NCI-H2107 treated with DMSO at 0.1 percent for 48 hours (cell line): Measurements from ENCODE around the gene AKIP1.
A peak's percentile ranks its signal among the peaks of the same experiment; 100 is the strongest.

ENCODE experiments used
- DNase-seq: peaks from one replicate; lab custom pipeline; 2025; ENCODE audit not compliant: unreplicated experiment; lab: John Stamatoyannopoulos, UW

The AKIP1 gene

DNA sequence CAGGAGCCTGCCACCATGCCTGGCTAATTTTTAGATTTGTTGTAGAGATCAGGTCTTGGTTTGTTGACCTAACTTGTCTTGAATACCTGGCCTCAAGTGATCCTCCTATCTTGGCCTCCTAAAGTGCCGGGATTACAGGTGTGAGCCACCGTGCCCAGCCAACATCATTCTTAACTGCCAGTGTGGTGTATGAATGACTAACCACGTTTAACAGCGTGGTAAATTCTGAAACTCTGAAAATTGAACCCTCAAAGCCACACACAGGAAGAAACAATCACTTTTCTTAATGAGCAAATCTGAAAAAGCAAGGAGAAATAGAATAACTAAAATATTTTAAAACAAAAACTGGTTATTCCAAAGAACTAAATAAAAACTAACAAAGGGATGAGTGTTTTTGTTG is 45.9 kb downstream of the AKIP1 start:
- no peak for DNase-seq

DNA sequence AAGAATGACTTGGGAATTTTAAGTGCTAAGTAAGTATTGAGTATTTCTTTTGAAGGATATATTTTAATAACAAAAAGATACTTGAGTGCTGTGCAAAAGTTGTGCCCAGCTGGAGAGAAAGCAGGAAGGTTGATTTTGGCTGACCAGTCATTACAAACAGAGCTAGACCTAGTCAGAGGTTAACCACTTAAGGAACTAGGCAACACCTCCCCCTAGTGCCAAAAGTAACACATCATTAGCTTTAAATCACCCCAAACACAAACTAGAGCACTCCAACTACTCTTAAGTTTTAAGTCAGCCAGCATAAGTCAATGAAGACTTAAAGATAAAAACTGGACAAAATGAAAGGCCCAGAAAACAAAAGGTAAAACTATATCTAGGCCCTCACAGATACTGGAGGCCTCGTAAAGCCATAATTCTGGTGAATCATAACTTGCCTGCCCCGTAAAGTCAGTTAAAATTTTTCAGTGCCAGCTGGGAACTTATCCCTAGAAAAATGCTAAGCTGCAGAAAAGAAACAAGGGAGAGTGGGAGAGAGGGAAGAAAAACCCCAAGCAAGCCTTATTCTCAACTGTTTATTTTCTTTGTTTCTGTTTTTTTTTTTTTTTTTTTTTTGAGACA is 48.7 kb downstream of the AKIP1 start:
- peak; percentile 28 for DNase-seq

DNA sequence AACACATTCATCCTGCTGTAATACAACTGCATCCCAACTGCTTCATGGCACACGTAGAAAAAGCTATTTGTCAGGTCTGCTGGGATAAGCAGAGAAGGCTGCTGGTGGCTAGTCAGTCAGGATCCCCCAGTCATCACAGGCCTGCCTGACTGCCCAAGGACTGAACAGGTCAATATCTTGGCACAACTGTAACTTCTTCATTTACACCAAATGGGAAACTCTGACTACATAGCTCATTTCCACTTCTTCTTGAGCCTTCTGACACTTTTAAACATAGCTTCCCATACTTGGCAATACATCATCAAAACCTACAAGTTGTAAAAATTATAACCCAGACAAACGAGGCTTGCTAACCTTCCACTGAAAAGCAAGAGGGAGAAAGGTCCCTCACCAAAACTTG is 50.4 kb downstream of the AKIP1 start:
- no peak for DNase-seq

DNA sequence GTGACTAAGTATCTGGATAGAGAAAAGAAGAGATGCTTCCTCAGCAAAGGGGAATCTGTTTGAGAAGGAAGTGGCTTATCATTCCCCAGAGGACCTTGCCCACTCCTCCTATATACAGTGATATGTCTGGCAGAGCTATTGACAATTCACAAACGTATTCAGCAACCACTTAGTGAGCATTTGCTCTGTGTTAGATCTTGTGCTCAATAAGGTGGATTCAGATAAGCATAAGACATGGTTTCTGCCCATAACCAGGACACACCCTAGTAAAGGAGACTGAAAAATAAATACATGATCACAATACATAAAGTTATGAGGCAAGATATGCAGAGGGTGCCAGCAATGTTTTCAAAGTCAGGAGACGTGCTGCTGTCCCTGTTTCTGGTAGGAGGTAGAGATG is 51.9 kb downstream of the AKIP1 start:
- DNase-seq = no peak

DNA sequence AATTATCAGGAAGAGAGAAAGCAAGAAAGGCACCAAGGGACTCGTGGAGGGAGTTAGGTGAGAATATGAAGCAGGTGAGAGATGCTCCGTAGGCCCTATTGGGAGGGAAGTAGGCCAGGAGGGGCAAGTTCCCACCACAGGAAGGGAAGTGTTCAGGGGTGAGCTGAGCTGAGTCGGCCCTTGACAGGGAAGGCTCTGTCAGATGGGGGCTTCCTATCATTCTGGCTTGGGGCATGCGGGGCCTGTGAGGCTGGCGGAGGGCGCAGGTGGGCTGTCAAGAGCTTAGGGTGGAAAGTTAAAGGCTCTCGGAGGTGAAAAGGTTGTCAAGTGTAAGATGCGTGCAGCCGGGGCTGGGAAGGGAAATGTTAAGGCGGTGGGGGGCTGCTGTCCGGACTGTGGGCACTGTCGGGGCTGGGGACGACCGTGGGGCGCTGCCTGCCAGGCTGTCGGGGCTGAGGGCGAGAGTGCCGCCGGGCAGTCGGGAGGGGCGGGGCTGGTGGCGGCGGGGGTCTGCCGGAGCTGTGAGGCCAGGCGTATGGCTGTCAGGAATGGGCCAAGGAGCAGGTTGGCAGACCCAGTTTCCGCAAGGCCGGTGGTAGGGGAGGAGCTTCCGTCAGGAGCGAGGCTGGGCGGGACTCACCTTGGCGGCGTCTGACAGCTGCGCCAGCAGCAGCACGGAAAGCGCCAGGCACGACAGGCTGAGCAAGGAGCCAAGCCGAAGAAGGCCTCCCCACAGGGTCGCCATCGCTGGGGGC is 52.8 kb downstream of the AKIP1 start:
- DNase-seq = peak; percentile 63

DNA sequence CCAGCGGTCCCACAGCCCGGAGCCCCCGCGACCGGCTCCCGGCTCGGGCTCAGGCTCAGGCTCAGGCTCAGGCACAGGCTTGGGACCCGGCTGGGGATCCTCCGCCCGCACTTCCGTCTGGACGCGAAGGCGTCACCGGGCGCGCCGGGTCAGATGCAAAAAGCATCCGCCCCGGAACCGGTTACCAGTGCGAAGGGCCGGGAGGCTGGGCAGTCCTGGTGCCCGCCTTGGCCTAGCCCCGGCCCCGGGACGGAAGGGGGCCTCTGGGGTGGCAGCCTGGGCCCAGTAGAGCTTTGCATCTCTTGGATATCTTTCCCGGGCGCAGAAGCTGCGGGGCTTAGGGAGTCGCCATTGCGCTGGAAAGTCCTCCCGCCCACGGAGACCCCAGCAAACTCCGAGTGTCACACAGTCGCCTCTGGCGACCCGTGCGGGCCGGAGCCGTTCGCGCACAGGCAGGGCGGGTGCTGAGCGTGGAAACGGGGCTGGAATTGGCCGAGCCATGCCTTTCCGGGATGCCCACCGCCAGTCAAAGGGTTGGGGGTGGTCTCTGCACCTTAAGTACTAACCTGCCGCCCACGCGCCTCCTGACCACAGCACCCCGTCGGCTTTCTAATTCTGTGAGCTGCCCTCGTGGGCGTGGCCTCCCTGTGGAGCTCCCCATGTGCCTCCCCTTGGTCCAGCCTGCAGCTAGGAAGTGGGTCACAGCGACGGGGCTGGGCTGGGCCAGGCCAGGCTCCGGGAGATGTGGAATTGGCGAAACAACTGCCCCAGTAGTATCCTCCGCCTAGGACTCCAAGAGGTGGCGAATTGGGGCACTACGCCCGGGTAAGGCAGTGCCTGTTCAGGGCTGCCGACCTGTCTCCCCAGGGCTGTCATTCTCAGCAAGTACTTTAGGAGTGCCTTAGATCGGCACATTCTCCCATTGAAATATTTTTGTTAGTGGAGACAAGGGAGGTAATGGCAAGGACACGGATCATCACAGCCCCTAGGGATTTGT is 53.6 kb downstream of the AKIP1 start, which contains the start of gene TMEM9B:
Gene TMEM9B (minus strand): TSS at position 119 of the 997 bp plus-strand sequence. CDS start 129 bp downstream, outside the sequence.
- peak; percentile 56 for DNase-seq

DNA sequence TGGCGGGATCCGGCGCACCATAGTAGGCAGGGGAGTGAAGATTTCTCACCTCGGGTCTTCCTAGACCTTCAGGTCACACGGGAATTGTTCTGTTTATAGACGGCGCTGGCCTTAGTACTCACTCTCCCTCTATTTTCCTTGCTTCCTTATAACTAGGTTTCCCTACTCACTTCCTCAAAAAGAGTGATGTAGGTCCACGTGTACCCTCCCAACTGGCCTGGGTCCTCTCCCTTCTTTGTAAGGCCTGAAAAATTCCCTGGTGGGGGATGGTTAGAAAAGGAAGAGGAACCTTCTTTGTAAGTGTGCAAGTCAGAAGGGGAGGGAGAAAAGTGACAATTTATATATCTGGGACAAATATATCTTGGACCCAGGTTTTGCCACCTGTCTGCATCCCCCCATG is 56.2 kb downstream of the AKIP1 start:
- no peak for DNase-seq
